Measurements from ENCODE around the gene SDK1. TPM values are rescaled to one million over a fixed set of nuclear protein-coding genes. Genes with fewer than 3 reads are reported as not detected.

Gene SDK1
- total RNA-seq, 4 donors from 2014 or later: 1.2 to 1.8 (median 1.5) TPM

- in situ Hi-C loops (cut with MboI; ENCODE audit: low sequenced_read_pairs in 4 of 4): no loop called here
Measured at GRCh38 chr7:4058158-4058557, 757.1 kb downstream of the SDK1 start.

GRCh38 chr7:4065190-4065589 is 764.1 kb downstream of the SDK1 start:
- H3K36me3 ChIP-seq: no peaks in the 10 kb centered on the region
- in situ Hi-C loops (cut with MboI; ENCODE audit: low sequenced_read_pairs in 4 of 4) (no loop called here), intact Hi-C loops (cut with DNase I; ENCODE audit: low total_unique reads) (no loop called here)
- TF ChIP-seq POLR2A (IDR thresholded peaks at IDR 0.05) (no peak), CTCF (IDR thresholded peaks at IDR 0.05 in 4 of 5, conservative IDR thresholded peaks at IDR 0.05 in 1 of 5) (no peak)
- no peak overlapping the region for H3K27ac ChIP-seq
- ATAC-seq (no peak), DNase-seq (no peak)
- H3K4me1 ChIP-seq: no peaks in the 10 kb centered on the region
- no peaks in the 10 kb centered on the region for H3K27me3 ChIP-seq
- H3K4me3 ChIP-seq: no peak overlapping the region
- H3K9me3 ChIP-seq: no peaks in the 10 kb centered on the region

More at GRCh38 chr7:4058158-4058557, 757.1 kb downstream of the SDK1 start:
- DNase-seq: no peak
- Histone ChIP-seq H3K4me1 (no peaks in the 10 kb centered on the region), H3K36me3 (no peaks in the 10 kb centered on the region), H3K4me3 (no peak overlapping the region), H3K27ac (no peak overlapping the region), H3K9me3 (no peaks in the 10 kb centered on the region), H3K27me3 (no peaks in the 10 kb centered on the region)
- intact Hi-C loops (cut with DNase I; ENCODE audit: low total_unique reads): no loop called here
- TF ChIP-seq CTCF (IDR thresholded peaks at IDR 0.05 in 4 of 5, conservative IDR thresholded peaks at IDR 0.05 in 1 of 5) (no peak), POLR2A (IDR thresholded peaks at IDR 0.05) (no peak)
- no peak for ATAC-seq

GRCh38 chr7:4066206-4066605 is 765.2 kb downstream of the SDK1 start:
- intact Hi-C loops (cut with DNase I; ENCODE audit: low total_unique reads): no loop called here
- in situ Hi-C loops (cut with MboI; ENCODE audit: low sequenced_read_pairs in 4 of 4): no loop called here

GRCh38 chr7:4066626-4067475 is 765.8 kb downstream of the SDK1 start:
- ATAC-seq: no peak
- Histone ChIP-seq H3K9me3 (no peaks in the 10 kb centered on the region), H3K36me3 (no peaks in the 10 kb centered on the region), H3K4me3 (no peak overlapping the region), H3K27ac (no peak overlapping the region), H3K4me1 (no peaks in the 10 kb centered on the region), H3K27me3 (no peaks in the 10 kb centered on the region)
- intact Hi-C loops (cut with DNase I; ENCODE audit: low total_unique reads): no loop called here
- no peak for TF ChIP-seq POLR2A (IDR thresholded peaks at IDR 0.05)
- no peak for TF ChIP-seq CTCF (IDR thresholded peaks at IDR 0.05 in 4 of 5, conservative IDR thresholded peaks at IDR 0.05 in 1 of 5)
- in situ Hi-C loops (cut with MboI; ENCODE audit: low sequenced_read_pairs in 4 of 4): no loop called here
- DNase-seq: no peak

More at GRCh38 chr7:4066206-4066605, 765.2 kb downstream of the SDK1 start:
- Histone ChIP-seq H3K27me3 (no peaks in the 10 kb centered on the region), H3K9me3 (no peaks in the 10 kb centered on the region), H3K27ac (no peak overlapping the region), H3K36me3 (no peaks in the 10 kb centered on the region), H3K4me1 (no peaks in the 10 kb centered on the region), H3K4me3 (no peak overlapping the region)
- ATAC-seq: no peak
- DNase-seq: no peak
- TF ChIP-seq CTCF (IDR thresholded peaks at IDR 0.05 in 4 of 5, conservative IDR thresholded peaks at IDR 0.05 in 1 of 5) (no peak), POLR2A (IDR thresholded peaks at IDR 0.05) (no peak)

- no peak for DNase-seq
- no peak for ATAC-seq
- no peak overlapping the region for H3K27ac ChIP-seq
- in situ Hi-C loops (cut with MboI; ENCODE audit: low sequenced_read_pairs in 4 of 4): no loop called here
- intact Hi-C loops (cut with DNase I; ENCODE audit: low total_unique reads): no loop called here
- no peak overlapping the region for H3K4me3 ChIP-seq
- TF ChIP-seq CTCF (IDR thresholded peaks at IDR 0.05 in 4 of 5, conservative IDR thresholded peaks at IDR 0.05 in 1 of 5) (no peak), POLR2A (IDR thresholded peaks at IDR 0.05) (no peak)
- H3K4me1 ChIP-seq: no peaks in the 10 kb centered on the region
- no peaks in the 10 kb centered on the region for H3K9me3 ChIP-seq
- H3K27me3 ChIP-seq: no peaks in the 10 kb centered on the region
- no peaks in the 10 kb centered on the region for H3K36me3 ChIP-seq
Measured at GRCh38 chr7:4067476-4067760, 766.4 kb downstream of the SDK1 start.
